G401 (cell line): ENCODE measurements around the gene KIAA1191. TPM values are rescaled to one million over a fixed set of nuclear protein-coding genes. Genes with fewer than 3 reads are reported as not detected.
A peak's percentile ranks its signal among the peaks of the same experiment; 100 is the strongest.

Experiments
- DNase-seq: peaks from one replicate; pipeline ENCODE4 v3.0.0-alpha.2; 2015; ENCODE audit warnings: low spot score
- in situ Hi-C: cut with HindIII; loops from 2 replicates; pipeline ENCODE4 v1.10.0; 2016; ENCODE audit warnings: low sequenced_read_pairs, mixed read lengths
- total RNA-seq: library from RNA; depleted of rRNA; stranded (reverse); fragments of >200 nt; shearing (Covaris generic); gene quantifications from 2 replicates; pipeline ENCODE4 v1.2.3, GENCODE V29; 2014

Gene KIAA1191
- total RNA-seq, 1 experiment from 2014 or later: 117 TPM

DNA sequence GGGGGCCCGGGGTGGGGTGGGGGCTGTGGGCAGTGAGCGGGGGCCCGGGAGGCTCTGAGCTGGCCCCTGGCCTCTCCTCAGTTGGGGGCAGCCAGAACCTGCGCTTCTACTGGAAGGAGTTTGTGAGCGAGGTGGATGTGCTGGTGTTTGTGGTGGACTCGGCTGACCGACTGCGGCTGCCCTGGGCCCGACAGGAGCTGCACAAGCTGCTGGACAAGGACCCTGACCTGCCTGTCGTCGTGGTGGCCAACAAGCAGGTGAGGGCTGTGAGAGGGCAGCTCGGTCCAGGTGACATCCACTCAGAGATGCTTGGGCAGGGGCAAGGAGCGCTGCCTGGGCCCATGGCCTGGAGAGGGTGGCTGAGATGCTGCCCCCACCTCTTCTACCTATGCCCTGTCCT is 7.2 kb upstream of the KIAA1191 start:
- no peak for DNase-seq
- in situ Hi-C loops: no loop called here

GRCh38 chr5:176366232-176366894 is 4.8 kb upstream of the KIAA1191 start:
- no peak for DNase-seq
- in situ Hi-C loops: no loop called here

DNA sequence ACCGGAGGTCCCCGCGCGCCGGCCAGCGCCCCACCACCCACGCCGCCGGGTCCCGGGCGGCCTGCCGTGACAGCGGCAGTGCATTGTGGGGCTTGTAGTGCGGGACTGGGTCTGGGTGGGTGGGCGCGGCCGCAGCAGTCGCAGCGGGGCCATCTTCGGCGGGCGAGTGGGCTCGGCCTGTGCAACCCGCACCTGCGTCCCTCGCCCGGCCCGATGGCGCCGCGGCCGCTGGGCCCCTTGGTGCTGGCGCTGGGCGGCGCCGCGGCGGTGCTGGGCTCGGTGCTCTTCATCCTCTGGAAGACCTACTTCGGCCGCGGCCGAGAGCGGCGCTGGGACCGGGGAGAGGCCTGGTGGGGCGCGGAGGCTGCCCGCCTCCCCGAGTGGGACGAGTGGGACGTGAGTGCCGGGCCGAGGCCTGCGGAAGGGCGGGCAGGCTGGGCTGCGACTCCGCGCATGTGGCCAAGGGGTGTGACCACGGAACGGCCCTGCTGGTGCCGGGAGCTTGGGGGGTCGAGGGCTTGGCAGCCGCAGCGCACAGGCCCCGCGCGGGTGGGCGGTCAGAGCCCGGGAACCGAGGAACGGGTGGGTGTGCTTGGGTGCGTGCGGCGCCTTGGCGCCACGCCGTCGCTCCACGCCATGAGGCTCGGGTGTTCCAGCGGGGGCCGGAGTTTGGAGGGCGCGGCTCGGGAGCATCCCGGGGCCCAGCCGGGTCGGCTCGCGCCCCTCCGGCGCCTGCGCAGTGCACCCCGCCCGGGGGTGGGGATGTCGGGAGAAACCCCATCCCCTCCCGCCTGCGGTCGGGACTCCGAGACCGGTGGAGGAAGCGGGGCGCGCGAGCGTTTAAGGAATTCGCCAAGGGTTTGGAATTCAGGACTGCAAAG is 4.0 kb upstream of the KIAA1191 start, which contains the start of gene ARL10:
Gene ARL10 (plus strand): TSS at position 137 of the 881 bp plus-strand sequence. CDS start 77 bp downstream, at position 214.
- in situ Hi-C loops: no loop called here
- DNase-seq: peak; percentile 26

DNA sequence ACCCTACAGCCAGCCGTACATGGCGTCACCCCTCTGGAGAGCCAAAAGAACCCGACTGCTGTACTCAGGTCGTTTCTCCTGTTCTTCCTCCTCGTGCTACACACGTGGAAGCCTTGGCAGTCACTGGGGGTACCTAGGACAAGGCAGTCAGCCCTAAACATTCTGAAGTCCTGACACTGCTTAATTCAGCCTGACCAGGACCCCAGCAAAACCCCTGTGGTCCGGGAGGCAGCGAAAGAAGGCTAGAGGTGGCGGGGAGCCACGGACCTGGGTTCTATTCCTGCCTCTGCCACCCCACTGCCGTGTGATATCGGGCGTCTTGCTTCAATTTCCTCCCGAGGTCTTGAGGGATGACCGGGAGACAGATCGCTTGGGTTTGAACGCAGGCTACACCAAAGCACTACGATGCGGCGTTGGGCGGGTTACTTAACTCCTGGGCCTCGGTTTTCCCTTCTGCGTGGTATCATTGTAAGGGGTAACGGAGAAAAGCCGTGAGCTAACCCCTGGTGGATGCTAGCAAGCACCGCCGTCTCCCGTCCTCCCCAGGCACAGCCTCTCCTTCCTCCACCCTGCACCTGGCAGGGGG is 3.3 kb upstream of the KIAA1191 start:
- DNase-seq: peak; percentile 51

DNA sequence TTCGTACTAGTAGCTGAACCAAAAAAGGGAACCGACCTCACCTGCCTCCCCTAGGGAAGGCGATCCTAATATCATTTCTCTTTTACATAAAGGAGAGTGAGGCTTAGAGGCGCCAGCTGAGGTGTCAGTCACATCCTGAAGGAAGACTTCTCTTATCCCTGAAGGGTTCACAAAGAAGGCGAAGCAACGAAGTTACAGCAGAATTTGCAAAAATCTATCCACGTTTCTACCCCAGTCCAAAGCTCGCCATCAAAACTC is 598 bp upstream of the KIAA1191 start:
- in situ Hi-C loops: no loop called here
- DNase-seq: no peak

More for the DNA sequence above, 3.3 kb upstream of the KIAA1191 start:
- in situ Hi-C loops: no loop called here

GRCh38 chr5:176360894-176361436 is 599 bp downstream of the KIAA1191 start:
- no peak for DNase-seq
- in situ Hi-C loops: no loop called here

DNA sequence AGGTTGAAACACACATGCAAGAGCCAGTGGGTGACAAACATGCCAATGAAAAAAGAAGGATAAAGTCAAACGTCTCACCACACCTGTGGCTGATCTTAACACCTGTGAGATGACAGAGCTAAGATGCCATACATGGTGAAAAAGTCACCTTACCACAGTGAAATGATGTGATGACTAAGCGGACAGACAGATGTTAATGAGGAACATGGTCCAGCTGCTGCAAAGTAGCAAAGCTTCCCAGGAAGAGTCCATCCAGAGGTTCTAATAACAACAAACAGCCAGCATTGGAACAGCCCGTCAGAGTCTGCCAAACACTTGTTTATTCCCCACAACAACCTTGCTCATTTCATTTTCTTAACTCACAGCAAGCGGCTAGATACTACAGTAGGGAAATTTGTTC is 1.9 kb downstream of the KIAA1191 start:
- DNase-seq: no peak
- in situ Hi-C loops: no loop called here

GRCh38 chr5:176356179-176356566 is 5.4 kb downstream of the KIAA1191 start:
- in situ Hi-C loops: no loop called here
- DNase-seq: no peak

DNA sequence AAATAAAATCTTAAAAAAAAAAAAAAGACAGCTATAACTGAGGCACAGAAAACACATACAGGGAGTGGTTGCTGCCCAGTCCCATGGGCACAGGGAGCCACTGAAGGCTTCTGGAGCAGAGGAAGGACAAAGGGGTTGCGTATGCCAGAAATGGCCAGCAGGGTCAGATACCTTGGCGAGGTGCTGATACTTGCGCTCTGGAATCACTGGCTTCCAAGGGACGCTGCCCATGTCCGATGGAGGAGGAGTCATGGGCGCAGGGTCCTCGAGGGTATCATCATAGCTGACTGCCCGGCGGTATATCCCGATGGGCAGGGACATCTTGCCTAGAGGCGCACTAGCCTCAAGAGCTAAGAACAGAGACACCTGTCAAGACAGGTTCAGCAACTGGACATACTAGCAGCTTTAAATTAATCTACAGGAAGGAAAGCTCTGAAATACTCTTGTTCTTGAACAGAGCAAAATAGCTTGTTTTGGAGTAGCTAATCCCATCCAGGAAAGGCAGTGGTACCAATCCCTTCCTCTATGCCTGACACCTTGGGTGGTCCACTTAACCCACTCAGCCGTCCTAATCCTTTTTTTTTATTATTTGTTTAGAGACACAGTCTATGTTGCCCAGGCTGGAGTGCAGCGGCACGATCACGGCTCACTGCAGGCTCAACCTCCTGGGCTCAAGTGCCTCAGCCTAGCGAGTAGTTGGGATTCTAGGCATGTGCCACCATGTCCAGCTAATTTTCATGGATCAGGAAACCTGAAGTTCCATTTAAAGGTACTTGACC is 6.0 kb downstream of the KIAA1191 start:
- in situ Hi-C loops: no loop called here
- peak; percentile 10 for DNase-seq

GRCh38 chr5:176353533-176353932 is 8.0 kb downstream of the KIAA1191 start:
- no peak for DNase-seq
- in situ Hi-C loops: no loop called here

DNA sequence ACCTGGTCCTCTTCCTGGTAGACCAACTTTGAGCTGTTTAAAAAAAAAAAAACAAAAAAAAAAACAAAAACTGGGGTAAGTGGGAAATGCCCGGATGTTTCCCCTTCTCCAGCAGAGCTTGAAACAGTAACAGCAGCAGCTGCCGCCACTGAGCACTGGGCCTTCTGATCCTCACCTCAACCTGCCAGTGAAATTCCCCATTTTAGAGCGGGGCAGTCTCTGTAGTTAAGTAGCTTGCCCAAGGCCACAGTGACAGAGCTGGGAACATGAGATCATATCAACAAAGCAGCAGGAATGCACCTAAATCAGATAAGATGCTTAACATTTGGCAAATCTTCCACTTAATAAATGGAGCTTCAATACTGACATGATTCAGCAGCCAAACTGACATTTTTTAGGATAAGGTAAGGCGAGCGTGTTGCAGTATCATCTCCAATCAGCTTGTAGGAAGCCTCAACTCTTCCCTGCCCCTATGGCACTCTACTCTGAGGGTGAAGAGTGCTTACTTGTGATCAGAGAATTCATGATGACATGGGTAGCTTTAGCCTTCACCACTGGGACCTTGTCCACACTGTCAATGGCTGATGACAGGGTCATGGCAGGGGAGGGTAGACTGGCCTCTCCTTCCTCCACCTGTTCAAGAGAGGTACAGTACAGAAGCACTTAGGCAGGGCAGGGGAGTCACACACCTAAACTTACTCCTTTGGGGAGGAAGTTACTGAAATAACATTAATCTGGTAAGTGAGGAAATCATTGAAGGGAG is 9.3 kb downstream of the KIAA1191 start:
- DNase-seq: no peak
- in situ Hi-C loops: no loop called here

DNA sequence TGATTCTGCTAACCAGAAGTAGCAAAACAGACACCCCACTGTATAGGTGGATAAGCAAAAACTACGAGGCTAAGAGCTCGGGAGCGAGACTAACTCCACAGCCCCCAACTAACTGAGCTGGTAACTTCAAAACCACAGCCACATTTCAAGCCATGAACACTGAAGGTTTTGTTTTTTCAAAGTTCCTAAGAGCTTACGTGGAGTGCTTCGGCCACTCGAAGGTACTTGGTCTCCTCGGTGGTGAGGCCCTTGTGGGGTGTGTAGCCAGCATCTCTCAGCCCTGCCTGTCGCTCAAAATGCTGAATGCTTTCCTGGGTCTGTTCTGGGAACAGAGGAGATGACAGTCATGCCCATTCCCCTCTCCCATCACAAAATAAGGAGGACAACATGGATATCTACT is 11.1 kb downstream of the KIAA1191 start:
- in situ Hi-C loops: no loop called here
- no peak for DNase-seq

DNA sequence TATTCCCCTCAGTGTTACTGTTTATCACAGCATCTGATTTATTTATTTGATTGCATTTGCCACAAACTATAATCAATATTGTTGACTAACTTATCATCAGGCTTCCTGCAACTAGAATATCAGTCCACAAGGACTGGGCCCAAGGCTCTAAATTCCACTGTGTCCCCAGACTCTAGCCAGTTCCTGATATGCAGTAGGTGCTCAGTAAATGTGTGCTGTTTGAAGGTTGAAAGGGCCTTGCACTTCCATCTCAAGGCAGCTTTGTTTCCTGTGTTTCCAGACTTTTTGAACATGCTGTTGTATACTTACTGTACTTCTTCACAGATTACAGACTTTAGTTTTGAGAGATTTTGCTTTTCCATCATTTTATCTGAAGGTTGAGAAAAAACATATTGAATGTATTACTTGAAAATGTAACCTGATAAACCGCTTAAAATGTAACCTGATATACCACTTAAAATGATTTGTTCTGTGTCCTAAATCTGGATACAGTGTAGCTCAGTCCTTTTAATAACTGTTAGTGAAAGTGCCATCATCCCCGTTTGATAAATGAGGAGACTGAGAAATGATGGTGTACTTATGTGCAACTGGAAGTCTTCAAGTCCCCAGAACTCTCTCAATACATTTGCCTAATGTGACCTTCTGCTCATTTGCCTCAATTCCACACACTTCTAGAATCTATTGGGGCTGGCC is 18.7 kb downstream of the KIAA1191 start:
- in situ Hi-C loops: no loop called here
- no peak for DNase-seq

DNA sequence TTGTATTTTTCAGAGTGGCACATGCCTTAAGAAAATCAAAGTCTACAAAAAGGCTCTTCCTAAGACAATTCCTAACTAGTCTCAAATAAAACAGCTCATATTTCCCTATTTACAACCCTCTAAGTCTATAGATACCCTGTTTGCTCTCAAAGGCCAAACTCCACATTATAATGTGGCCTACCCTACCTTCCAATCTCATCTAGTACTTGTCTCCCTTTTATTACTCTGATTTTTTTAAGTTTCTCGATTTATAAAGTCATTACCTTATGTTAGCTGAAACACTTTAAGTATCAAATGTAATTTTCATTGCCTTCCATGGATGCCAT is 19.4 kb downstream of the KIAA1191 start:
- DNase-seq: no peak
- in situ Hi-C loops: no loop called here

GRCh38 chr5:176341325-176342157 is 20.0 kb downstream of the KIAA1191 start:
- no peak for DNase-seq
- in situ Hi-C loops: no loop called here

GRCh38 chr5:176339304-176339703 is 22.3 kb downstream of the KIAA1191 start:
- in situ Hi-C loops: no loop called here
- DNase-seq: no peak

GRCh38 chr5:176337913-176338312 is 23.7 kb downstream of the KIAA1191 start:
- DNase-seq: no peak
- in situ Hi-C loops: no loop called here
